Skeletal muscle satellite cell (primary cell): ENCODE measurements around the gene CYP24A1. TPM values are rescaled to one million over a fixed set of nuclear protein-coding genes. Genes with fewer than 3 reads are reported as not detected.
A peak's percentile ranks its signal among the peaks of the same experiment; 100 is the strongest.

Experiments used
- H3K27me3 ChIP-seq: 2 replicates; pipeline ENCODE4 v1.7.0; 2013; ENCODE audit warnings: low read length; ENCODE audit not compliant: control insufficient read depth, insufficient read depth
- H3K36me3 ChIP-seq: 2 replicates; pipeline ENCODE4 v1.7.0; 2013; ENCODE audit warnings: mild to moderate bottlenecking, control low read depth, low read length; ENCODE audit not compliant: insufficient read depth
- H3K4me1 ChIP-seq: 2 replicates; pipeline ENCODE4 v1.7.0; 2013; ENCODE audit warnings: low read length; ENCODE audit not compliant: control insufficient read depth, insufficient read depth
- H3K4me2 ChIP-seq: 2 replicates; pipeline ENCODE4 v1.7.0; 2013; ENCODE audit warnings: mild to moderate bottlenecking, low read length
- H3K4me3 ChIP-seq: 2 replicates; pipeline ENCODE4 v1.7.0; 2013; ENCODE audit warnings: low read length
- H3K9ac ChIP-seq: 2 replicates; pipeline ENCODE4 v1.7.0; 2013; ENCODE audit warnings: mild to moderate bottlenecking, low read depth, low read length, moderate library complexity
- H3K9me3 ChIP-seq: replicated peaks from 2 replicates; pipeline ENCODE4 v1.7.0; 2013; ENCODE audit warnings: mild to moderate bottlenecking, control low read depth, low read length
- total RNA-seq: library from RNA; depleted of rRNA; stranded (reverse); fragments of >200 nt; gene quantifications from 2 replicates; pipeline ENCODE4 v1.2.3, GENCODE V29; 2012; rRNA removed

Gene CYP24A1
- total RNA-seq = not detected in 2 replicates

DNA sequence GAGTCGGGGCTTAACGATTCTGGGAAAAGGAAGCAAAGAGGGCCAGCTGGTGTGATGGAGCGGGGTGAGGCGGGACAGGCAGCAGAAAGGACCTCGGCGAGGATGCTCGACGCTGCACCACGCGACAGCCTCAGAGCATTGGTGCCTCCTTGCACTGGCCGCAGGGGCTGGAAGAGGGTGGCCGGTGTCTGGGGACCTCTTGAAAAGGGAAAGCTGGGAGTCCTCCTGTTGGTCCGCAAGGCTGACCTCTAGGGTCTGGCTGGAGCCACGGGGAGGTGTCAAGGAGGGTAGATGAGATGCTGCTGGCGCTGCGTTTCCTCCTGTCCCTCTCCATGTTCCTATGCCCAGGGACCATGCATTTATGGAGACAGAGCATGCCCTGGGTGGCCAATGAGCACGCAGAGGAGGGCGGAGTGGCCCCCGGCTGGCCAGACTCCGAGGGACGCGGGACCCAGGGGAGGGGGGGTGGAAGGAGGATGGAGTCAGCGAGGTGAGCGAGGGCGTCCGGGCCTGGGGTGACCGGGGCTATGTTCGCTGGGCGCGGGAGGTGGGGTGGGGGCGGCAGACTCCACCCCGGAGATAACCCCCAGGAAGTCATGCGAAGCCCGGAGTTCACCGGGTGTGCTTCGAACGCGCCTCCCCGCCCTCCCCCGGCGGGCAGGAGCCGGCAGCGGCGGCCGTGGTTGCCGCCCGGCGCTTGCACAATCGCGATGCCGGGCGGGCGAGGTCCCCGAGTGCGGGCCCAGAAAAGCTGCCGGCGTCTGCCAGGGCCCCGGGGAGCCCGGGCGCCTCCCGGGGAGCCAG is at the start of gene CYP24A1:
CYP24A1 (minus strand) TSS at position 334 of the 804 bp plus-strand sequence. CDS start 407 bp downstream, outside the sequence.
- Histone ChIP-seq H3K36me3 (no peaks in the 10 kb centered on the region), H3K27me3 (peaks cover 66% of the 10 kb centered on the region), H3K4me2 (peak within 1 kb of the TSS; percentile 58), H3K9me3 (no peaks in the 10 kb centered on the region), H3K4me1 (no peaks in the 10 kb centered on the region), H3K4me3 (no peak within 1 kb of the TSS), H3K9ac (no peak within 1 kb of the TSS)

DNA sequence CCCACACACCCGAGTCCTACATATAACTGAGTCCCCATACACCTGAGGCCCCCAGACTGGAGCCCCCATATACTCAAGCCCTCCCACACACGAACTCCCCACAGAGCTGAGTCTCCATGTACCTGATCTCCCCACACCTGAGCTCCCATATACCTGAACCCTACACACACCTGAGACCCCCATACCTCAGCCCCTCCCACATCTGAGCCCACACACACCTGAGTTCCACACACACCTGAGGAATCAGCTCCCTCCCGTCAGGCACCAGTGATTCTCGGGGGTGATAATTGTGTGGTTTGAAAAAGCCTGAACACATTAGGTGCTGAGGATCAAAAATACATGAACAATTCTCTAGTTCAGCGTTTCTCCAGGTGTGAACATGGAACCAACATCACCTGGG is 49.5 kb upstream of the CYP24A1 start:
- Histone ChIP-seq H3K9me3 (no peaks in the 10 kb centered on the region), H3K4me1 (no peaks in the 10 kb centered on the region), H3K36me3 (no peaks in the 10 kb centered on the region), H3K27me3 (no peaks in the 10 kb centered on the region), H3K4me3 (no peak overlapping the region), H3K4me2 (no peak overlapping the region), H3K9ac (no peak overlapping the region)

DNA sequence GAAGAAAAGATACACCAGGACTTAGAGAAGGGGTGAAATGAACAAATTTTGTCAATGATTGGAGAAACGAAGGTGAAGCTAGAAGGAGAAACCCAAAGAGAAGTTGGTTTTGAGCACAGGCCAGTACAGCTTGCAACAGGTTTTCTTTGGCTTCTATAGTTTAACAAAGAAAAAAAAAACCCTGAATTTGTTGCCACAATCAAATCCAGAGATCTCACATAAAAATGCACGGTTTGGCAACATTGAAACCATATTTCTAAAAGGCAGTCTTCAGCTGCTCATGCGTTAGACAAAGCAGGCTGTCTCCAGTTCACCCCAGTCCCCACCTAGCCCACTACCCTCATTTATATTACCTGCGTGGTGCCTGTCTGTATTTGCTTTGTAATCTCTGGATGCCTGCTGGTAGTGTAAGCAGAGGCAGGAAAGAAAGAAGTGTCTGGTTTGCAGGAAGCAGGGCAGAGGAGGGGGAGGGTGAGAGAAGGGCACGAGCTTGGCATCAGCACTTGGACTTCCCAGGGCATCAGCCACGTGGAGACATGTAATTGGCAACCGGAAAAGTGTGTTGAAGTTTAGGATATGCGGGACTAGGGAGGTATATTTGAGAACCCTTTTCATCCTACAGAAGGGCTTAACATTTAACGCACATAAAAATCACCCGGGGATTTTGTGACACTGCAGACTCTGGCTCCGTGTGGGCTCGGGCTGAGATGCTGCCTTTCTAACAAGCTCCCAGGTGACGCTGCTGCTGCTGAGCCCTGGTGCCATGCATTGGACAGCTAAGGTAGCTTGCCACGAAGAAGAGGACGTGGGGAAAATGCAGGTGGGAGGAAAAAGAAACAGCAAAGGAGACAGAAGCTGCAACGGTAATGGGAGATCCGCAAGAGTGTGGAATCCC is 48.5 kb upstream of the CYP24A1 start:
- no peak overlapping the region for H3K4me3 ChIP-seq
- no peak overlapping the region for H3K9ac ChIP-seq
- no peaks in the 10 kb centered on the region for H3K4me1 ChIP-seq
- no peaks in the 10 kb centered on the region for H3K27me3 ChIP-seq
- no peaks in the 10 kb centered on the region for H3K9me3 ChIP-seq
- no peak overlapping the region for H3K4me2 ChIP-seq
- no peaks in the 10 kb centered on the region for H3K36me3 ChIP-seq

DNA sequence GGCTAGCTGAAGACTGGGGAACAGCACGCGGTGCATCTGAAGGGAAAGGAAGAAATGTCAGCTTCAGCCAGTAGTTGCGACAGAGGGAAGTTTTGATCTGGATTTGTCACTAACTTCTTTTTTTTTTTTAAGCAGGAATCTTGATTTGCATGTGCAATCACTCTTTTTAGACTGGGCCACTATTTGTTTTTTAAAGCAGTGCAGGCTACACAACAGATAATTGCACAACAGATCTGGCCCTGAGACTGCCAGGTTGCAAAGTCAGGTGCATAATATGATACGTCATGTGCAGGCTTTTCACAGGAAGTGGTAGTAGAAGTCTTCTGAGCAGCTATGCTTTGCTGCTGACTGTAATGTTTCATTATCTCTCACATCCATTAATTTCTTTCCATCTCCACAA is 47.6 kb upstream of the CYP24A1 start:
- no peaks in the 10 kb centered on the region for H3K27me3 ChIP-seq
- no peaks in the 10 kb centered on the region for H3K9me3 ChIP-seq
- H3K4me3 ChIP-seq = no peak overlapping the region
- H3K4me1 ChIP-seq = no peaks in the 10 kb centered on the region
- H3K4me2 ChIP-seq = no peak overlapping the region
- H3K9ac ChIP-seq = no peak overlapping the region
- H3K36me3 ChIP-seq = no peaks in the 10 kb centered on the region

DNA sequence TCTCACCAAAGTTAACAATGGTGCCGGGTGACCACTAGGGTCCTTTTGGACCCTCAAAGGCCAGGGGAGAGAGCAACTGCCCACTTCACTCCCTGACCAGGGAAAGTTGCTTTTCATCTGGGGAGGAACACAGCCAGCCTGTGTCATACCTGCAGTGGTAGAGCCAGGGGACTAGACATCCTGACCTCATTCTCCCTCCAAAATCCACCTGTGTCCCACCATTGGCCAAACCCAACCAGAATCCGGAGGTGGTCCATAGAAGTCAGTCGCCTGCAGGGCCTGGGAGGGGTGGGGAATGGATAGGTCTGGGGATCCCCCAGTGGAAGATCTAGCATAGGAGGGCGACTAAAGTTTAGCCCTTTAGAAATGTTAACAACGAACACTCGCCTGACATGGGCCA is 46.9 kb upstream of the CYP24A1 start:
- no peaks in the 10 kb centered on the region for H3K4me1 ChIP-seq
- H3K36me3 ChIP-seq = no peaks in the 10 kb centered on the region
- no peak overlapping the region for H3K4me2 ChIP-seq
- H3K9me3 ChIP-seq = no peaks in the 10 kb centered on the region
- no peak overlapping the region for H3K4me3 ChIP-seq
- no peaks in the 10 kb centered on the region for H3K27me3 ChIP-seq
- H3K9ac ChIP-seq = no peak overlapping the region

DNA sequence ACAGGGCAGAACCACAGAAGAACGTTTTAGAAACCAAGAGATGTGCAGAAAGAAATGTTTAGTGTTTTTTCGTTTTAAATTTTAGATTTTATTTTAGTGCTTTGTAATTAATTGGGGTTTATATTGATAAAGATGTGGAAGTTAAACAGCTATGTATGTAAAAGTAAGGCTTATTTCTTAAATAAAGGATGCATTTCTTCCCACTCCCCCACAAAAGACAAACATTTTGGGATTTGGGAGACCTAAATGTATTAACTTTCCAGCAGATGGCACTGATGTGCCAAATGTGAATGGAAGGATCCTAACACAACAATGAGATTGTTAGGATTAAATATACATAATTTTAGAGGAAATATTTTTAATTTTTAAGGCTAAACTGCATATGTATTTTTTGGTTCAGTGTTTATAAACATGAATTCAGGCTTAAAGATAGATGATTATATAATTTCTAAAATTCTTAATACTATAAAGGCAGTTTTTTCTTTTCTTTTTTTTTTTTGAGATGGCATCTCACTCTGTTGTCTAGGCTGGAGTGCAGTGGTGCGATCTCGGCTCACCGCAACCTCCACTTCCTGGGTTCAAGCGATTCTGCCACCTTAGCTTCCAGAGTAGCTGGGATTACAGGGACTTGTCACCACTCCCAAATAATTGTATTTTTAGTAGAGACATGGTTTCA is 46.1 kb upstream of the CYP24A1 start:
- no peak overlapping the region for H3K4me3 ChIP-seq

DNA sequence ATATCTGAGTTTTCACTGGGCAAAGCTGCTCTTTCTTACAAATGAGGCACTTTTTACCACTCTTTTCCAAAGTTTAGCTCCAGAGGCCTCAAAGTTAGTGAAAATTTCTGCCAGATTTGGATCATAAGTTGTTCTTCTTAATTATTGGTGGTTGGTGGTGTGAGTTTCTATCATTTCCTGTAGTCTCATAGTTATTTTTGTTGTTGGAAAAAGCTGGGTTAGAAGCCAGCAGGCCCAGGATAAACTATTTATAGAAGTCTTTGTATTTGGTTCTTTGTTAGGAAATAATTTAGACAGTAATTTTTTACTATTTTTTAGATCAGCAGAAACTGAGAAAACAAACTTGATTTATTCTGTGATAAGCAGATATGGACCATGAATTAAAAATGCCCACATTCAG is 44.7 kb upstream of the CYP24A1 start:
- Histone ChIP-seq H3K4me2 (no peak overlapping the region), H3K36me3 (no peaks in the 10 kb centered on the region), H3K4me3 (no peak overlapping the region), H3K9me3 (no peaks in the 10 kb centered on the region), H3K9ac (no peak overlapping the region), H3K27me3 (no peaks in the 10 kb centered on the region), H3K4me1 (no peaks in the 10 kb centered on the region)

More for the DNA sequence above, 46.1 kb upstream of the CYP24A1 start:
- Histone ChIP-seq H3K9ac (no peak overlapping the region), H3K27me3 (no peaks in the 10 kb centered on the region), H3K36me3 (no peaks in the 10 kb centered on the region), H3K9me3 (no peaks in the 10 kb centered on the region), H3K4me2 (no peak overlapping the region), H3K4me1 (no peaks in the 10 kb centered on the region)

DNA sequence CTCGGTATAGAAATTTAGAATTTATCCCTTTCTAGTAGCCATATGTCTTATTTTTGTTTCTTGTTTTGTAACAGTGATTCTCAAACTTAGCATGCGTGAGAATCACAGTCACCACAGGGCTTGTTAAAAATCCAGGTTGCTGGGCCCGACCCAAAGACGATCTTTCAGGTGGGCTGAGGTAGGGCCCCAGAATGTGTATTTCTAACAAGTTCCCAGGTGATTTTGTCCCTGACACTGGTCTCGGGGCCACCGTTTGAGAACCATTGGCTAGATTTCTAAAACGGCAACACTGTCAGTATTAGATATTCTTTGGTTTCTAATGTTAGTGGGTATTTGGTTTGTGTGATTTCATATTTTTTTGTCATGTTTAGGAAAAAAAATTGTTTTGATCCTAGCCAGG is 44.0 kb upstream of the CYP24A1 start:
- Histone ChIP-seq H3K9ac (no peak overlapping the region), H3K9me3 (no peaks in the 10 kb centered on the region), H3K4me2 (no peak overlapping the region), H3K27me3 (no peaks in the 10 kb centered on the region), H3K4me3 (no peak overlapping the region), H3K4me1 (peaks cover under 1% of the 10 kb centered on the region), H3K36me3 (no peaks in the 10 kb centered on the region)

DNA sequence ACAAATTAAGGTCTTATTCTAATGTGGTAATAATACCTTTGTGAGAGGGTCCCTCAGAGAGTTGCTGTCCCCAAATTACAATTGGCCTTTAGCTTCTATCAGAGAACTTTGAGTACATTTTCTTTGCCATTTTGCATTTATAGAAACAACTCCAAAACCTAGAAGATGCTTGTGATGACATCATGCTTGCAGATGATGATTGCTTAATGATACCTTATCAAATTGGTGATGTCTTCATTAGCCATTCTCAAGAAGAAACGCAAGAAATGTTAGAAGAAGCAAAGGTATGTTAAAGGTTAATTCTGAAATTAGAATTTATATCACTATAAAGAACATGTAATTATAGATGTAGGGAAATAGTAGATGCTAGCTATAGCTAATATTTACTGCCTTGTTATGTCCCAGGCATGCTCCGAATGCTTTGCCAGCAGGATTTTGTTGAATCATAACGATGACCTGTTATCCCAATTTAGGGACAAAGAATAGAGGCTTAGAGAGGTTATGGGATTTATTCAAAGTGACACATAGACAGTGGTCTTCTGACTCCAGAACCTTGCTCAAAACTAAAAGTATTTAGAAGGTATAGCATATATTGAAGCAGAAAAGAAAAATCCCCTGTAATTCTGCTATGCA is 41.5 kb upstream of the CYP24A1 start:
- Histone ChIP-seq H3K27me3 (no peaks in the 10 kb centered on the region), H3K4me3 (no peak overlapping the region), H3K9ac (no peak overlapping the region), H3K4me1 (peaks cover 8% of the 10 kb centered on the region), H3K9me3 (no peaks in the 10 kb centered on the region), H3K36me3 (no peaks in the 10 kb centered on the region), H3K4me2 (no peak overlapping the region)

DNA sequence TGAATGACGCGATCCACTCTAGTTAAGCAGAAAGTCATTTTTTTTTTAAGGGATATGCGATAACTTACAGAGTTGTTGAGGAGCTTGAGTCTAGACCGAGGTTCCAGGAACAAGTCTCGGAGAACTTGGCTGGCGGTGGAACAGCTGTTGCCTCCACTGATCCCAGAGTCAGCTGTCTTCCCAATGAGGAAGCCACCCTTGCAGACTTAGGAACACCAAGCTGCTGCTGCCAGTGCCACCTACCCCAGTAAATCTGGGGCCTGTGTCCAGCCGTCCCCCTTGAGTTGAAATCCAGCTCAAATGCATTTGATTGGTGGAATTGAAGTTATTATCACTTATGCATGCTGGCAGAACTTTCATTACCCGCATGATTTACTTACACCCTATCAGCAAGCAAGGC is 40.8 kb upstream of the CYP24A1 start:
- no peak overlapping the region for H3K4me3 ChIP-seq
- H3K4me2 ChIP-seq = no peak overlapping the region
- H3K27me3 ChIP-seq = no peaks in the 10 kb centered on the region
- no peaks in the 10 kb centered on the region for H3K36me3 ChIP-seq
- no peak overlapping the region for H3K9ac ChIP-seq
- H3K4me1 ChIP-seq = peaks cover 8% of the 10 kb centered on the region
- no peaks in the 10 kb centered on the region for H3K9me3 ChIP-seq

DNA sequence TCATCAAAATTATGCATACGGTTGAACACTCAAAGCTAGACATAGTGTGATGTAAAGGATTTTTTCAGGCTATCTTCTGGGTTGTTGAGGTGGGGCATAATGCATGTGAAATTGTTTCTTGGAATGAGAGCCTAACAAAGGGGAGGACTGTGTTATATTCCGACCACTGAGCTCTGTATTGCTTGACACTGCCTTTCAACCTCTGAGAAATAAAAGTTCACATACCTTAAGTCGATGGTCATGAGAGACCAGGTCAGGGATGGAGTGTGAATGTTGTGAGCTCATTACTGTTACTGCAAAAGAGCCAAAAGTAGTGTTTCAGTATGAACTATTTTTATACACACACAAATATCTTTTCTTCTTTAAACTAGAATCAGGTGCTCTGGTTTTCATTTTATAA is 39.1 kb upstream of the CYP24A1 start:
- Histone ChIP-seq H3K4me2 (no peak overlapping the region), H3K4me3 (no peak overlapping the region), H3K4me1 (peaks cover 16% of the 10 kb centered on the region), H3K9me3 (no peaks in the 10 kb centered on the region), H3K9ac (no peak overlapping the region), H3K36me3 (no peaks in the 10 kb centered on the region), H3K27me3 (no peaks in the 10 kb centered on the region)
